Measurements from ENCODE around the gene DAAM1.

DNA sequence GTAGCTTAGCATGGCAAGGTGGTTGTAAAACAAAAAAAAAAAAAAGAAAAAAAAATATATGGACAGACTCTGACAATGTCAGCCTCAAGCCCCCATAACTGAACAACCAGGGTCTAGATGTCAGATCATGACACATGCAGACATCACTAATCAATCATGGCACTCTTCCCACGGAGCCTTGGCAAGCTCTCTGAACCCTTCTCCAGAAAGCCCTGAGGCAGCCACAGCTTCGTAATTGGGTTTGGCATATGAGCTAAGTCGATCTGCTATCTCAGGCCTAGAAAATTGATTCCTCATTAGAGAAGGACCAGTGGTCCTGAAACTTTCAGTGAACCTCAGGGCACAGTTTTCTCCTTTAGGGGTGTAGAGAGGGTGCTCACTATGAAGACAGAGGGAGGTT, 164.5 kb downstream of the DAAM1 start:
- TF ChIP-seq, protein P1, sequence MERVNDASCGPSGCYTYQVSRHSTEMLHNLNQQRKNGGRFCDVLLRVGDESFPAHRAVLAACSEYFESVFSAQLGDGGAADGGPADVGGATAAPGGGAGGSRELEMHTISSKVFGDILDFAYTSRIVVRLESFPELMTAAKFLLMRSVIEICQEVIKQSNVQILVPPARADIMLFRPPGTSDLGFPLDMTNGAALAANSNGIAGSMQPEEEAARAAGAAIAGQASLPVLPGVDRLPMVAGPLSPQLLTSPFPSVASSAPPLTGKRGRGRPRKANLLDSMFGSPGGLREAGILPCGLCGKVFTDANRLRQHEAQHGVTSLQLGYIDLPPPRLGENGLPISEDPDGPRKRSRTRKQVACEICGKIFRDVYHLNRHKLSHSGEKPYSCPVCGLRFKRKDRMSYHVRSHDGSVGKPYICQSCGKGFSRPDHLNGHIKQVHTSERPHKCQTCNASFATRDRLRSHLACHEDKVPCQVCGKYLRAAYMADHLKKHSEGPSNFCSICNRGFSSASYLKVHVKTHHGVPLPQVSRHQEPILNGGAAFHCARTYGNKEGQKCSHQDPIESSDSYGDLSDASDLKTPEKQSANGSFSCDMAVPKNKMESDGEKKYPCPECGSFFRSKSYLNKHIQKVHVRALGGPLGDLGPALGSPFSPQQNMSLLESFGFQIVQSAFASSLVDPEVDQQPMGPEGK (CRISPR knock-in tag; IDR thresholded peaks at IDR 0.05; ENCODE audit: borderline replicate concordance): no peak
- TF ChIP-seq ZFP30 (CRISPR knock-in tag; IDR thresholded peaks at IDR 0.05): no peak

Measured in SK-N-SH treated with all-trans-retinoic acid at 6 μM for 48 hours (cell line).